ENCODE measurements around the gene SNTG2. TPM values are rescaled to one million over a fixed set of nuclear protein-coding genes. Genes with fewer than 3 reads are reported as not detected.

SNTG2 gene
- total RNA-seq, 1 experiment from 2014 or later, result 20.5 TPM

GRCh38 chr2:1208522-1208921, 257.9 kb downstream of the SNTG2 start:
- Mint-ChIP-seq H3K36me3 (peaks cover 40% of the 10 kb centered on the region), H3K4me1 (no peaks in the 10 kb centered on the region), H3K27ac (no peak overlapping the region), H3K27me3 (ENCODE audit: low read depth) (no peaks in the 10 kb centered on the region), H3K9me3 (peaks cover 22% of the 10 kb centered on the region), H3K4me3 (no peak overlapping the region)
- ChIA-PET POLR2A (no interaction called here), CTCF (interaction anchor here (1.2 kb wide), 1 partner anchor 68 kb away, joined by 3 read pairs; no protein-coding TSS in a partner anchor)
- TF ChIP-seq TCF7 (CRISPR knock-in tag; IDR thresholded peaks at IDR 0.05; ENCODE audit: low read depth) (no peak), ZNF416 (CRISPR knock-in tag; IDR thresholded peaks at IDR 0.05) (no peak), EMX1 (CRISPR knock-in tag; IDR thresholded peaks at IDR 0.05) (no peak), NR3C1 (CRISPR knock-in tag; conservative IDR thresholded peaks at IDR 0.05; ENCODE audit: low read depth) (no peak), NR1H2 (CRISPR knock-in tag; IDR thresholded peaks at IDR 0.05) (no peak), ZNF263 (CRISPR knock-in tag; IDR thresholded peaks at IDR 0.05; ENCODE audit: low read depth) (no peak), HMGXB4 (CRISPR knock-in tag; IDR thresholded peaks at IDR 0.05) (no peak)
- TF ChIP-seq, protein P1, sequence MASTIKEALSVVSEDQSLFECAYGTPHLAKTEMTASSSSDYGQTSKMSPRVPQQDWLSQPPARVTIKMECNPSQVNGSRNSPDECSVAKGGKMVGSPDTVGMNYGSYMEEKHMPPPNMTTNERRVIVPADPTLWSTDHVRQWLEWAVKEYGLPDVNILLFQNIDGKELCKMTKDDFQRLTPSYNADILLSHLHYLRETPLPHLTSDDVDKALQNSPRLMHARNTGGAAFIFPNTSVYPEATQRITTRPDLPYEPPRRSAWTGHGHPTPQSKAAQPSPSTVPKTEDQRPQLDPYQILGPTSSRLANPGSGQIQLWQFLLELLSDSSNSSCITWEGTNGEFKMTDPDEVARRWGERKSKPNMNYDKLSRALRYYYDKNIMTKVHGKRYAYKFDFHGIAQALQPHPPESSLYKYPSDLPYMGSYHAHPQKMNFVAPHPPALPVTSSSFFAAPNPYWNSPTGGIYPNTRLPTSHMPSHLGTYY (CRISPR knock-in tag; IDR thresholded peaks at IDR 0.05), result no peak
- ATAC-seq, result no peak
- no peak for DNase-seq (ENCODE audit: low spot score)

GRCh38 chr2:1209246-1209645, 258.6 kb downstream of the SNTG2 start:
- no peak for DNase-seq (ENCODE audit: low spot score)
- POLR2A ChIA-PET, result no interaction called here
- Mint-ChIP-seq H3K36me3 (peaks cover 48% of the 10 kb centered on the region), H3K9me3 (peaks cover 29% of the 10 kb centered on the region), H3K4me3 (no peak overlapping the region), H3K27me3 (ENCODE audit: low read depth) (no peaks in the 10 kb centered on the region), H3K4me1 (no peaks in the 10 kb centered on the region), H3K27ac (no peak overlapping the region)
- ATAC-seq, result no peak
- CTCF ChIA-PET, result interaction anchor here (1.2 kb wide), 1 partner anchor 69 kb away, joined by 3 read pairs; no protein-coding TSS in a partner anchor
- no peak for TF ChIP-seq TEAD1 (CRISPR knock-in tag; IDR thresholded peaks at IDR 0.05)
- TF ChIP-seq CREM (CRISPR knock-in tag; IDR thresholded peaks at IDR 0.05), result no peak
- no peak for TF ChIP-seq E2F4 (CRISPR knock-in tag; IDR thresholded peaks at IDR 0.05; ENCODE audit: borderline replicate concordance, low read depth)
- no peak for TF ChIP-seq CBFB (CRISPR knock-in tag; IDR thresholded peaks at IDR 0.05; ENCODE audit: low read depth)
- no peak for TF ChIP-seq NFE2L1 (CRISPR knock-in tag; IDR thresholded peaks at IDR 0.05)
- no peak for TF ChIP-seq NFATC4 (CRISPR knock-in tag; IDR thresholded peaks at IDR 0.05)
- no peak for TF ChIP-seq ZNF232 (CRISPR knock-in tag; IDR thresholded peaks at IDR 0.05)

DNA sequence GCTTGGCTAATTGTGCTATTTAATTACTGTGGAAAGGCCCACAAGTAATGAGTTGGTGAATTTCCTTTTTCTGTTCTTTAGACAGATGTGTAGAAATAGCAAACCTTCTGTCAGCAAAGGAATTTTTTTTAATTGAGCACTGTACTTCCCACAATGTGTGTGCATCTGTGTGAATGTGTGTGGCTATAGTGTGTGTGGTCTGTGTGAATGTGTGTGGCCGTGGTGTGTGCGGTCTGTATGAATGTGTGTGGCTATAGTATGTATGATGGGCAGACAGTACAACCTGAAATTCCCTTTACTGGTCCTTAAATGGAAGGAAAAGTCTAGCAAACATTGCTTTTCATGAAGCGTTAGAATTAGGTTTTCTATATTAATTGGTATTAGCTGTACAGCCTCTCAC, 259.1 kb downstream of the SNTG2 start:
- no peak for ATAC-seq
- CTCF ChIA-PET, result interaction anchor here (1.2 kb wide), 1 partner anchor 69 kb away, joined by 3 read pairs; no protein-coding TSS in a partner anchor
- peaks cover 53% of the 10 kb centered on the region for H3K36me3 Mint-ChIP-seq
- POLR2A ChIA-PET, result no interaction called here
- H3K27me3 Mint-ChIP-seq (ENCODE audit: low read depth), result no peaks in the 10 kb centered on the region
- no peak overlapping the region for H3K4me3 Mint-ChIP-seq
- H3K27ac Mint-ChIP-seq, result no peak overlapping the region
- no peaks in the 10 kb centered on the region for H3K4me1 Mint-ChIP-seq
- peaks cover 34% of the 10 kb centered on the region for H3K9me3 Mint-ChIP-seq
- DNase-seq (ENCODE audit: low spot score), result no peak
- TF ChIP-seq ZBTB21 (CRISPR knock-in tag; IDR thresholded peaks at IDR 0.05; ENCODE audit: borderline replicate concordance) (no peak), FOXK1 (CRISPR knock-in tag; IDR thresholded peaks at IDR 0.05) (no peak), TEAD4 (CRISPR knock-in tag; IDR thresholded peaks at IDR 0.05) (no peak), NR3C1 (CRISPR knock-in tag; conservative IDR thresholded peaks at IDR 0.05; ENCODE audit: low read depth) (no peak), RELA (CRISPR knock-in tag; IDR thresholded peaks at IDR 0.05; ENCODE audit: borderline replicate concordance) (no peak)
